CD4-positive, alpha-beta T cell treated with Interferon gamma for 1 hour (primary cell): ENCODE measurements around the gene CIPC.

ENCODE experiments used
- DNase-seq: peaks from one replicate; pipeline ENCODE4 v3.0.0-alpha.2; 2020

Gene CIPC

GRCh38 chr14:77071938-77072388, 26.1 kb upstream of the CIPC start:
- DNase-seq, result no peak

GRCh38 chr14:77074969-77075368, 23.1 kb upstream of the CIPC start:
- no peak for DNase-seq

GRCh38 chr14:77076113-77076631, 21.9 kb upstream of the CIPC start:
- DNase-seq, result no peak

- DNase-seq, result no peak
These were observed 21.0 kb upstream of the CIPC start for GRCh38 chr14:77077040-77077439.

- DNase-seq, result no peak
These were observed 15.7 kb upstream of the CIPC start for GRCh38 chr14:77082356-77082755.

- DNase-seq, result no peak
These were observed 15.0 kb upstream of the CIPC start for GRCh38 chr14:77083082-77083481.

GRCh38 chr14:77084985-77085384, 13.1 kb upstream of the CIPC start:
- DNase-seq, result no peak

- no peak for DNase-seq
These were observed 12.5 kb upstream of the CIPC start for GRCh38 chr14:77085538-77085937.

GRCh38 chr14:77086017-77086727, 11.9 kb upstream of the CIPC start:
- DNase-seq, result no peak

GRCh38 chr14:77086951-77087350, 11.1 kb upstream of the CIPC start:
- DNase-seq, result no peak

- DNase-seq, result no peak
These were observed 10.4 kb upstream of the CIPC start for GRCh38 chr14:77087631-77088030.

- DNase-seq, result no peak
These were observed 9.8 kb upstream of the CIPC start for GRCh38 chr14:77088219-77088618.

GRCh38 chr14:77088645-77089044, 9.4 kb upstream of the CIPC start:
- DNase-seq, result no peak

- DNase-seq, result no peak
These were observed 6.5 kb upstream of the CIPC start for GRCh38 chr14:77091518-77091917.

GRCh38 chr14:77092676-77093075, 5.4 kb upstream of the CIPC start:
- no peak for DNase-seq

- peak; percentile 73 for DNase-seq
These were observed 3.3 kb upstream of the CIPC start for GRCh38 chr14:77094672-77095284.

- no peak for DNase-seq
These were observed 905 bp upstream of the CIPC start for GRCh38 chr14:77097006-77097699.

GRCh38 chr14:77098529-77099353, 683 bp downstream of the CIPC start:
- DNase-seq, result peak; percentile 5

- DNase-seq, result no peak
These were observed 1.5 kb downstream of the CIPC start for GRCh38 chr14:77099425-77100167.

GRCh38 chr14:77100961-77101360, 2.9 kb downstream of the CIPC start:
- no peak for DNase-seq

- DNase-seq, result no peak
These were observed 4.1 kb downstream of the CIPC start for GRCh38 chr14:77102154-77102553.

GRCh38 chr14:77103475-77103874, 5.4 kb downstream of the CIPC start:
- DNase-seq, result no peak
